HepG2 (cell line): Measurements from ENCODE around the gene IL17D. TPM values are rescaled to one million over a fixed set of nuclear protein-coding genes. Genes with fewer than 3 reads are reported as not detected.
A peak's percentile ranks its signal among the peaks of the same experiment; 100 is the strongest.

Source experiments
- ARNT2 ChIP-seq: sonication (generic); formaldehyde crosslinking; IDR thresholded peaks from 2 replicates; pipeline ENCODE4 v1.8.0; 2022; ENCODE audit warnings: mild to moderate bottlenecking, low read depth, missing genetic modification reagents, moderate library complexity
- ATAD3A ChIP-seq: sonication (generic); formaldehyde crosslinking; IDR thresholded peaks from 2 replicates; pipeline ENCODE4 v1.4.0; 2020; ENCODE audit warnings: missing genetic modification reagents
- ATRX ChIP-seq: sonication (generic); formaldehyde crosslinking; IDR thresholded peaks from 2 replicates; pipeline ENCODE4 v1.4.0; 2020; ENCODE audit warnings: missing genetic modification reagents, borderline replicate concordance
- BRD4 ChIP-seq: sonication (generic); formaldehyde crosslinking; IDR thresholded peaks from 2 replicates; pipeline ENCODE4 v1.4.0; 2020; ENCODE audit warnings: missing genetic modification reagents
- CCDC6 ChIP-seq: sonication (generic); formaldehyde crosslinking; IDR thresholded peaks from 2 replicates; pipeline ENCODE4 v1.8.1; 2022; ENCODE audit warnings: mild to moderate bottlenecking, missing genetic modification reagents, moderate library complexity
- ELF4 ChIP-seq: sonication (generic); formaldehyde crosslinking; IDR thresholded peaks from 2 replicates; pipeline ENCODE4 v1.5.0; 2020; ENCODE audit warnings: missing genetic modification reagents, mild to moderate bottlenecking, moderate library complexity, borderline replicate concordance
- JUN ChIP-seq: sonication (generic); formaldehyde crosslinking; IDR thresholded peaks from 2 replicates; pipeline ENCODE4 v1.4.0; 2020; ENCODE audit warnings: mild to moderate bottlenecking, missing genetic modification reagents
- MYPOP ChIP-seq: sonication (generic); formaldehyde crosslinking; IDR thresholded peaks from 2 replicates; pipeline ENCODE4 v1.8.1; 2023; ENCODE audit warnings: mild to moderate bottlenecking, moderate library complexity, missing genetic modification reagents
- NR3C1 ChIP-seq: sonication (generic); formaldehyde crosslinking; IDR thresholded peaks from 2 replicates; pipeline ENCODE4 v1.4.0; 2020; ENCODE audit warnings: missing genetic modification reagents
- PHF20 ChIP-seq: sonication (generic); formaldehyde crosslinking; IDR thresholded peaks from 2 replicates; pipeline ENCODE4 v1.5.0; 2020; ENCODE audit warnings: mild to moderate bottlenecking, missing genetic modification reagents
- POLR2A ChIP-seq, 2 experiments: IDR thresholded peaks; 2 replicates each; pipeline ENCODE4 v1.6.1; 2011; ENCODE audit warnings: low read depth in 2 of 2, low read length in 2 of 2, mild to moderate bottlenecking in 1 of 2, moderate library complexity in 1 of 2; ENCODE audit not compliant: insufficient read depth in 1 of 2
- PRDM15 ChIP-seq: sonication (generic); formaldehyde crosslinking; IDR thresholded peaks from 2 replicates; pipeline ENCODE4 v1.4.0; 2020; ENCODE audit warnings: missing genetic modification reagents
- SRSF1 ChIP-seq: fragments of 200-400 bp; formaldehyde crosslinking; optimal IDR thresholded peaks from 2 replicates; pipeline ENCODE3; 2017; ENCODE audit warnings: mild to moderate bottlenecking, low read depth, low read length, moderate library complexity
- ZBTB21 ChIP-seq: sonication (generic); formaldehyde crosslinking; IDR thresholded peaks from 2 replicates; pipeline ENCODE4 v1.4.0; 2020; ENCODE audit warnings: missing genetic modification reagents
- ZBTB3 ChIP-seq: sonication (generic); formaldehyde crosslinking; IDR thresholded peaks from 2 replicates; pipeline ENCODE4 v1.4.0; 2020; ENCODE audit warnings: low read depth, mild to moderate bottlenecking, moderate library complexity, missing genetic modification reagents, borderline replicate concordance
- ZFP82 ChIP-seq: sonication (generic); formaldehyde crosslinking; IDR thresholded peaks from 2 replicates; pipeline ENCODE4 v1.5.1; 2020; ENCODE audit warnings: mild to moderate bottlenecking, missing genetic modification reagents, borderline replicate concordance
- ZNF274 ChIP-seq: sonication (generic); formaldehyde crosslinking; IDR thresholded peaks from 2 replicates; pipeline ENCODE4 v1.5.1; 2020; ENCODE audit warnings: mild to moderate bottlenecking, missing genetic modification reagents
- ZNF737 ChIP-seq: sonication (generic); formaldehyde crosslinking; IDR thresholded peaks from 2 replicates; pipeline ENCODE4 v1.5.0; 2020; ENCODE audit warnings: missing genetic modification reagents, mild to moderate bottlenecking, borderline replicate concordance
- polyA plus RNA-seq, 8 experiments: library from polyadenylated mRNA; depleted of rRNA in 3 of 8; stranded (reverse) in 7 of 8; unstranded in 1 of 8; fragments of >200 nt; fragmentation: Illumina TruSeq in 4 of 8; extraction: Trizol in 4 of 8; gene quantifications; 2 replicates each; pipeline versions ENCODE4 v1.2.1 to v1.2.3, GENCODE V29; 2011 to 2016; ENCODE audit warnings: low read depth in 4 of 8, missing spikeins in 1 of 8, mixed read lengths in 1 of 8; ENCODE audit not compliant: insufficient read depth in 1 of 8
- total RNA-seq, 5 experiments: library from RNA; depleted of rRNA; stranded (reverse); fragments of >200 nt; fragmentation: Illumina TruSeq; extraction: Trizol; gene quantifications; 2 replicates each; pipeline ENCODE4 v1.2.3, GENCODE V29; 2016; ENCODE audit warnings: low read depth in 1 of 5
- TF ChIP-seq, protein P1 (sequence below): sonication (generic); formaldehyde crosslinking; IDR thresholded peaks from 2 replicates; pipeline ENCODE4 v1.4.0; 2020; ENCODE audit warnings: missing genetic modification reagents, borderline replicate concordance

The IL17D gene
- total and polyA plus RNA-seq, 2 of the 13 experiments (the other 11 are each of a cell fraction or from before 2014, with no cell fraction given), result 1.1 to 2.2 TPM

DNA sequence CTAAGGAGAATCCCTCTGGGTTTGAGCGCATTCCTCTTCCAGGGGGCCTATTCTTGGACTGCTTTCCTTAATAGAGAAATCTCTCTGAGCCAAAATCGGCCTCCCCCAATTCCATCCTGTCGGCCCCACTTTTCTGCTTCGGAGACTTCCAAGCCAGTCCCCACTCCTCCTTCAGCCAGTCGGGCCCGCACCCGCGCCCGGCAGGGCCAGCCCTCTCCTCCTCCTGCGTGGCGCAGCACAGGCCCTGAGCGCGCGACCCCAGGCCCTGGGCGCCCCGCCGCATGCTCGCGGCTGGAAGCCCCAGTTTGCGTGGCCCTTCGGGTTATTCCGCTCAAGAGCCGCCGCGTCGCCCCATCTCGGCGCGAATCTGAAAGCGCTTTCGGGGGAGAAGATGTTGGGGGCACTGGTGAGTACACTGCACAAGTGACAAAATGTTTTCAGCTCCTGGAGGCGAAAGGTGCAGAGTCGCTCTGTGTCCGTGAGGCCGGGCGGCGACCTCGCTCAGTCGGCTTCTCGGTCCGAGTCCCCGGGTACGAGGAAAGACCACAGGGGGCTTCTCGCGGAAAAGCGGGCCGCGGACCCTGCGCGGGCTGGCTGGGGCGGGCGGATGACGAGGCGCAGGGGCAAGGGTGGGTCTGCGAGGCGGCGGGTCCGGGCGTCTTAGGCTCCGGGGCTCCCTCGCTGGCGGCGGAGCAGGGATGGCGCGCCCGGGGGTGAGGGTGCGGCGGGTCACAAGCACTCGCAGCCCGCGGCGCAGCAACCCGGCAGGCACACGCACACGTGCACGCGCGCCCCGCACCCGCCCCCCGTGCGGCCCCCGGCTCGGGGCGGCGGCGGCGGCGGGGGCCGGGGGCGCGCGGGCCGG lies at the start of gene IL17D (continued):
- TF ChIP-seq PHF20 (CRISPR knock-in tag) (no peak), ZNF274 (CRISPR knock-in tag) (peak; percentile 51; the same call in 1 of the 2 replicates), CCDC6 (no peak), ELF4 (CRISPR knock-in tag) (no peak), ZFP82 (CRISPR knock-in tag) (no peak), BRD4 (CRISPR knock-in tag) (no peak), ATAD3A (CRISPR knock-in tag) (no peak), SRSF1 (no peak), PRDM15 (no peak), NR3C1 (CRISPR knock-in tag) (no peak), POLR2A (IDR thresholded peaks at IDR 0.05; ENCODE audit: insufficient read depth in 1 of 2, low read depth in 2 of 2, low read length in 2 of 2) (no peak), ATRX (no peak), JUN (no peak), MYPOP (CRISPR knock-in tag) (no peak), ARNT2 (CRISPR knock-in tag) (no peak), ZBTB21 (CRISPR knock-in tag) (0 out of 2 replicates have a peak, but pooled peaks have one; percentile 33), ZNF737 (CRISPR knock-in tag) (0 out of 2 replicates have a peak, but pooled peaks have one; percentile 60), ZBTB3 (CRISPR knock-in tag) (no peak)
- TF ChIP-seq, protein P1, sequence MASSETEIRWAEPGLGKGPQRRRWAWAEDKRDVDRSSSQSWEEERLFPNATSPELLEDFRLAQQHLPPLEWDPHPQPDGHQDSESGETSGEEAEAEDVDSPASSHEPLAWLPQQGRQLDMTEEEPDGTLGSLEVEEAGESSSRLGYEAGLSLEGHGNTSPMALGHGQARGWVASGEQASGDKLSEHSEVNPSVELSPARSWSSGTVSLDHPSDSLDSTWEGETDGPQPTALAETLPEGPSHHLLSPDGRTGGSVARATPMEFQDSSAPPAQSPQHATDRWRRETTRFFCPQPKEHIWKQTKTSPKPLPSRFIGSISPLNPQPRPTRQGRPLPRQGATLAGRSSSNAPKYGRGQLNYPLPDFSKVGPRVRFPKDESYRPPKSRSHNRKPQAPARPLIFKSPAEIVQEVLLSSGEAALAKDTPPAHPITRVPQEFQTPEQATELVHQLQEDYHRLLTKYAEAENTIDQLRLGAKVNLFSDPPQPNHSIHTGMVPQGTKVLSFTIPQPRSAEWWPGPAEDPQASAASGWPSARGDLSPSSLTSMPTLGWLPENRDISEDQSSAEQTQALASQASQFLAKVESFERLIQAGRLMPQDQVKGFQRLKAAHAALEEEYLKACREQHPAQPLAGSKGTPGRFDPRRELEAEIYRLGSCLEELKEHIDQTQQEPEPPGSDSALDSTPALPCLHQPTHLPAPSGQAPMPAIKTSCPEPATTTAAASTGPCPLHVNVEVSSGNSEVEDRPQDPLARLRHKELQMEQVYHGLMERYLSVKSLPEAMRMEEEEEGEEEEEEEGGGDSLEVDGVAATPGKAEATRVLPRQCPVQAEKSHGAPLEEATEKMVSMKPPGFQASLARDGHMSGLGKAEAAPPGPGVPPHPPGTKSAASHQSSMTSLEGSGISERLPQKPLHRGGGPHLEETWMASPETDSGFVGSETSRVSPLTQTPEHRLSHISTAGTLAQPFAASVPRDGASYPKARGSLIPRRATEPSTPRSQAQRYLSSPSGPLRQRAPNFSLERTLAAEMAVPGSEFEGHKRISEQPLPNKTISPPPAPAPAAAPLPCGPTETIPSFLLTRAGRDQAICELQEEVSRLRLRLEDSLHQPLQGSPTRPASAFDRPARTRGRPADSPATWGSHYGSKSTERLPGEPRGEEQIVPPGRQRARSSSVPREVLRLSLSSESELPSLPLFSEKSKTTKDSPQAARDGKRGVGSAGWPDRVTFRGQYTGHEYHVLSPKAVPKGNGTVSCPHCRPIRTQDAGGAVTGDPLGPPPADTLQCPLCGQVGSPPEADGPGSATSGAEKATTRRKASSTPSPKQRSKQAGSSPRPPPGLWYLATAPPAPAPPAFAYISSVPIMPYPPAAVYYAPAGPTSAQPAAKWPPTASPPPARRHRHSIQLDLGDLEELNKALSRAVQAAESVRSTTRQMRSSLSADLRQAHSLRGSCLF (CRISPR knock-in tag), result no peak
